Stimulated activated CD4-positive, alpha-beta T cell treated with anti-CD3 and anti-CD28 coated beads, TNF-alpha, amount 100 ng/mL, for 24 hours (primary cell): ENCODE data around the gene BCL2A1.
"Not testable (repeated sequence)": the region's sequence is repeated elsewhere in the genome, so short reads cannot be mapped to it uniquely, and the experiment has no call there.

Experiments used
- DNase-seq, 3 experiments: peaks; one replicate each; pipeline ENCODE4 v3.0.0-alpha.2; 2020; ENCODE audit warnings: low read depth in 3 of 3

The BCL2A1 gene

DNA sequence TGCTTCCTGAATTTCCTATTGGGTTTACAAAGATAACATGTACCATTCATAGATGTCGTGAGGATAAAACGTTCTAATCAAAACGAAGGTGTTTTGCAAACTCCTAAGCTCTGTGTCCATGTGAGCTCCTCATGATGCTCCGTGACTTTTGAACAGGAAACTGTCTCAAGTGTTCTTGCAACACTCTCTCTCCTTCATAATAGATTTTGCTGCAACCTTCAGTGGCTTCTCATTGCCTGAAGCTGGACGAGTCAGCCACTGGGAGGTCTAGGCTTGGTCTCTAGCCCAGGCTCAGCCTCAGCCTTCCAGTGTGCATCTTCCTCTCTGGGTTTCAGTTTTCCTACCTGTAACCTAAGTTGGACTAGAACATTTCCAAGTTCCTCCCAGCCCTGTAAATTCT, 18.7 kb upstream of the BCL2A1 start:
- no peak for DNase-seq

DNA sequence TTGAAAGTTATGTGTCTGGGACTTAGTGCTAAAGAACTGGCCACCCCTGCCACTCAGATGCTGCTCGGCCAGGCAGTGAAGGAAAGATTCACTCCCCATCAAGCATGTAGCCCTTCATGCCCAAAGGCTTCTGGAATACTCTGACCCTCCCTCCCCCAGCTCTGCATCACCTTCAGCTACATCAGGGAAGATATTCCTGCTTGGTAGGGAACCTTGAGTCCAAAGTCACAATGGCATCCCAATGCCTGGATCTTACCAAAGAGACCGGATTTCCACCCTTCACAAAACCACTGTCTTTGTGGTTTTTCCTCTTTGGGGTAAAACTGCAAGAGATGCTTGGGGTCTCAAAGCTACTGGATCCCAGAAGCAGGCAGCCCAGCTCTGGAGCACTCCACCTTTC, 18.2 kb upstream of the BCL2A1 start:
- DNase-seq = no peak

DNA sequence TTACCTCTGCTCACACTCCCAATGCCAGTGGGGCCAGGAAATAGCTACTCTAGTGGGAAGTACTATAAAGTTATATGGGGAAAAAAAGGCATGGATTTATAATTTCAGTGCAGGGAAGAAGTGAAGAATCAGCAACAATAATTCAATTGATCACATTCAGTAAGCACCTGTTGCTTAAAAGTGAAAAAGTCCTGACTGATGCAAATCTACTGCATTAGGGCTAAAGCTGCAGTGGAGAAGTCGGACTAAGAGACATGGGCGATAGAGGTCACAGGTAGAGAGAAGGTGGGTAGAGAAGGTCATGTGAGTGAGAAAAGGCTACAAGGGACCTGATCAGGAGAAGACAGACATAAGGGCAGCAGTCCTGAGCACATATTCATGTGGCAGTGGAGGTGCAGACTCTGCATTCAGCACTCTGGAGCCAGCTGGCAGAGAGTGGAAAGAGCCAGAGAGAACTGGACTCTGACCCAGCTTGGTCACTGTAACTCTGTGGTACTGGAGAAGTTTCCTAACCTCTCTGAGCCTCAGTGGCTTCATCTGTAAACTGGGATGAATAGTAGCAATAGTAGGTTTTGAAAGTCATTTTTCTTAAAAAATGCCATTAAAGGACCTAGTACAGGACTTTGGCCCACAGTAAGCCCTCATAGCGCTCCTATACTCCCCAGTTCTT, 17.6 kb upstream of the BCL2A1 start:
- DNase-seq = no peak

DNA sequence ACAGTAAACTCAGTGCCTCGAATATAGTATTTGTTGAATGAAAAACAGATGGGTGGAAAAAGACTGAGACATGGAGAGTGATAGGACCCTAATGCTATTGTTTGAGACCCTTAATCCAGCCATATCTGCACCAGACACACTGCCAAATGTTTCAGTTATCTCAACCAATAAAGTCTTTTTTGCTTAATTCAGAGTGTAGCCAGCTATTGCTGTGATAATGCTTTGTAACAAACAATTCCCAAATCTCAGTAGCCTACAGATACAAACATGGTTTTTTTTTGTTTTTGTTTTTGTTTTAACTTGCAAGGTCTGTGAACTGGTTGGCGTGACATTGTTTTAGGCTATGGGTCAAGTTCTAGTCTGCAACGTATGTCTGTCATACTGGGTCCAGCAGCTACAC, 17.0 kb upstream of the BCL2A1 start:
- no peak for DNase-seq

DNA sequence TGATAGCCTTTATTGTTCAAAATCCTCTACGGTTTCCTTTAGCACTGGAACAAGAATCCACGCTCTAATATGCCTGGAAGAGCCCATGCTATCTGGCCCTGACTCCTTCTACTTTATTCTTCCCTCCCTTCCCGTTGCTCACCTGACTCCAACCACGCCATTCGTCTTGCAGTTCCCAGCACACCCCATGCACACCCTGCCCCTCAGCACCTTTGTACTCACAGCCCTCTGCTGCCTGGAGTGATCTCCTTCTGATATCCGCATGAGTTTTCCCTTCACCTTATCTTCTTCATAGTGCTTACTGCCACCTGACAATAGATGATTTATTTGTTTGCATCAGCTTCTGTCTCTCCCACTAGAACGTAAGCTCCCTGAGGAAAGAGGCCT, 16.6 kb upstream of the BCL2A1 start:
- DNase-seq = no peak

DNA sequence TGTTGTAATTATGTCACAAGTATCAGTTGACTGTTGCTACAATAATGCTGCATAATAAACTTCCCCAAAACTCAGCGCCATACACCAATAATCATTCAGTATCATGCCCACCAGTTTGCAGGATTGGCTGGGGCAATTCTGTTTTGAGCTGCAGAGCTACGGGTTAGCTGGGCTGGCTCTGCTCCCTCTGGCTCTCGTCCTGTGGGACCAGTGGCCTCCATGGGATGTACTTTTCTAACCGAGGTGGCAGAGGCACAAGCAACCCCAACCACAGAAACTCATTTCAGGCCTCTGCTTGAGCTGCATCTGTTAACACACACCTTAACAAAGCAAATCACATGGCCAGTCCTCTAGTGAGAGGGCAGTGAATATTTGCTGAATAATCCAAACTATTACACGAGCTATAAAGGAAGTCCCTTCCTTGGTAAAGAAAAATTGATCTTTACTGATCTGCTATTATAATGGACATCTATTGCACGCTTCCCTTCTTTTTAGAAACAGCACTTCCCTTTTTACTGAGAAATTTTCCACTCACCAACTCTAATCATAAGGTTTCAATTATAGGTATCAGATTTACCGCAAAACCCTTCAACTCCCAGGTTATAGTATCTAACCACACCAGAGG, 10.9 kb upstream of the BCL2A1 start:
- no peak for DNase-seq

DNA sequence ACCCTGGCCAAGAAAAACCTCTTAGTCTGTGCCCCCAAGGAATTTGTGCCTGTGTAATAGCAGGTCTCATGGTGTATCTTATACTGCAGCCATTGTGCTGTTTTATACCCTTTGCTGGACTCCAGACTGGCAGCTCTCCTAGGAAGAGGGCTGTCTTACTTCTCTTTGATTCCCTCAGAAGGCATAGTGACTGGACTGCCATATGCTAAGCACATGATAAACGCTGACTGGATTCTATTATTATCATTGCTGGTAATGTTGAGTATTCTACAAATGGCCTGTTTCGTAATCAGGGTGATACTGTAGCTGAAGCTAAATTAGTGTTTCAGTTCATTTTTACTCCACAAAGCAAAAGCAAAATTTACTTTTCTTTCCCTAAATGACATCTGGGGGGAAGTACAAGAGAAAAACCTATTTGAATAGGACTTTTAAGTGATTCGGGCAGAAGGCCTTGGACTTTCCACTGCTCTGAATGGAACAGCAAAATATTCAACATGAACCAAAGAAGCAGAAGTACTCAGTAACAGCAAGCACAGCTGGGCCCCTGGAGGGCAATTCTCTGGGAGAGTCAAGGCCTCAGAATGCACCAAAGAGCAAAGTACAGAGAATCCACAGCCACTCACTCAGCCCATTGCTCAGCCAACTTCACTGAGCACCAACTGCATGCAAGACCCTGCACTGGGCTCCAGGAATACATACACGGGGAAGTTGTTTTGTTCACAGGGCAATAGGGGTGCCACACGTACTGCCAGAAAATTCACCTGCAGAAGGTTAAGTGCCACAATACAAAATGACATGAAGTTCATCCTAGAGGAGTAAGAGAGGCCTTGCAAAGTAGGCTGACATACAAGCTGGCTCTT, 7.9 kb upstream of the BCL2A1 start:
- peak in 1 of 3 experiments; percentile 20 for DNase-seq

DNA sequence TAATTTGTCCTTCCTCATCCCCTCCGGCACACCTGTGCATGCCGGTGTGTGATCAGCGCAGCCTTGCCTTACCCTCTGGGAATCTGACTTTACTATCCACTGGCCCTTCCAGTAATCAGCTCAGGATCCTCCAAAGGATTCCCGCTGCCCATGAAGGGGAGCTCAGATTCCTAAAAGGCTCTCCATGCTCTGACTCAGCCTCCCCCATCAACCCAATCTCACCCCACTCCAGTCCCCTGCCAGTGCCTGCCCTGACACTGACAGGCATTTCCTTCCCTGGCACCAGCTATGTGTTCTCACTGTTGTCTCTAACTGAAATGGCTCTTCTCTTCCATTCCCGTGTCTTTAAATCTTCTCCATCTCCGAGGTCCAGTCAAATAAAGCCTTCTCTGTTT, 7.3 kb upstream of the BCL2A1 start:
- no peak for DNase-seq

DNA sequence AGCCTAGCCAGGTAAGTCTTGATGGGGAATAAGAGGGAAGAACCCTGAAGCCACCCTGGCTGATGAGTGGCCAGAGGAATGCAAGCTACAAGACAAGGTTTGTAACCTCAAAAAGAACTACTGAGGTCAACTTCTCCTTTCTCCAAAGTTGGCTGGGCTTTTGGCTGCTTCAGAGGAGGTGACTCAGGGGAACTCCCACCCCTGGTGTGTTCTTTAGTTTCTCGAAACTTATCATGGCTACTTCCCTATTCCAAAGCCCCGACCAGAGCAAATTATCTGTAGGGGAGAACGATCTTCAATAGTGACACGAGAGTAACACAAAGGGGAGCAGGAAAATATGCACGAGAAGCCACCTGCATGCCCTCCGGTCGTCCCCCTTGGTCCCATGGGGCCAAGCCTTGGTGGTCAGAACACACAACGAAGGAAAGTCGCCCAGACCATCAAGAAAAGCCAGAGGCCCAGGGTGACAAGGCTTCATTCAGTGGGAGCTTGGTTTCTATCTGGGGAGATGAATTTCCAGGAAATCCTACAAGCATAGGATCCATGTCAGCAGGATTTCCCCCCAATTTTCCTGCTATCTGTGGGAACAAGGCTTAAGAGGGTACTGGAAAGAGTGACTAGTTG, 6.5 kb upstream of the BCL2A1 start:
- no peak for DNase-seq

DNA sequence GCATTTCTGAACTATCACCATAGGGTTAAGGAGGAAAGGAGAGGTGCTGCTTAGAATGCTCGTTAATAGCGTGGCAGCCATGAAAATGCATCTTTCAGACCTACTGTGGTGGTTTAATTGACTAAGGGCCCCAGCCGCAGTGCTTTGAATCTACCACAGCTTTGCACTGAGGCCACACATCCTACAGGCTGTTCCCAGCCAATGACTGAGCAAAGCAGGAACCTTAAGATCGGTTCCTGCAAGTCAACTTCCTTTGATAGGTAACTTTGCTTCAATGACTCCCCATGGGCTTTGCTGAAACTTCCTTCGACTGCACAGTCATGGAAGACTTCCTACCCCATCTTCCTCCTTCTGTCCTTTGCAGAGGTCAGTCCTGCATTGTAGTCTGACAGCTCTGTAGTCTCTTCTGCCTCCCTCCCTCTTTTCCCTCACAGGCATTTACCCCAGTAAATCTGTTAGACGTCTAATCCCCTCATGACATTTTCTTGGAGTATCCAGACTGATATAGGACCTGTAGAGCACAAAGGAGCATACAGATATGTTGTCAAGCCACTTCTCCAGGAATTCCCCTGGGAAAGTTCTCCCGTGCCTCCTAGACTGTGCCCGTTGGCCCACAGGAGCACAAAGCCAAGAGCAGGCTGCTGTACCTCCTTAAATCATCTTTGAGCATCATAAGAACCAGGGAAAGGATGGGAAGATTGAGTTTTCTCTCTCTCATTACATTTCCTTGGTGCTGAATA, 2.6 kb upstream of the BCL2A1 start:
- DNase-seq = peak in 1 of 3 experiments; percentile 57

DNA sequence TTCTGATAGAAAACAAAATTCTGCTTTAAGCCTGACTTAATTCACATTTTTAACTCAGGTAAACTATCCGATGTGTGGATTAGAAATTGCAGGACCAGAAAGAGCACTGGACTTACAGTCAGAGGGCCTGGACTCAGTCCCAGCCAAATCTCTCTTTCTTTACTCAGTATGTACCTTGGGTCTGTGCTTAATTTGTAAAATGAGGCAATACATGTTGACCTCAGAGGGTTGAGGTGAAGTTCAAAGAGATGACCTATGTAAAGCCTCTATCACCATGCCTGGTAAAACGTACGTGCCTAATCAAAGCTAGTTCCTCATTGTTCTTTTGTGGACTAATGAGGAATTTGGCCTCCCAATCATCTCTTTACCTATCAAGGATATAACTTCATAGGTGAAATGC, 1.9 kb upstream of the BCL2A1 start:
- DNase-seq = no peak

DNA sequence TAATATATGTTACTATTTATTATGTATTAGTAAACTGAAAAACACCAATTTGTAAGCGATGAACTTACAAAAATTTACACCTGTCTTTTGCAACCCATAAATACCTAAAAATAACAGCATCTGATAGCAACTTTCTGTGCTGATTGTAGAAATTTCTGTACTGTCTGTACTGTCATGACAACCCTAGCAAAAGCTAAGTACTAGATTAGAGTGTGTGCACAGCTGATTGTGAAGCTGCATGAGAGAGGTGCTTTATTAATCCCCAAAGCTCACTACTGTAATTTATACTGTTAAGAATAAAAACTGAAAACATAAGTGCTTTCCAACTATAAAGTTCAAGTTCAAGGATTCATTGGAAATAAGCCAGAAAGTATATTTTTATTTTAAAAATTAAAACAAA, 815 bp downstream of the BCL2A1 start:
- DNase-seq = no peak

DNA sequence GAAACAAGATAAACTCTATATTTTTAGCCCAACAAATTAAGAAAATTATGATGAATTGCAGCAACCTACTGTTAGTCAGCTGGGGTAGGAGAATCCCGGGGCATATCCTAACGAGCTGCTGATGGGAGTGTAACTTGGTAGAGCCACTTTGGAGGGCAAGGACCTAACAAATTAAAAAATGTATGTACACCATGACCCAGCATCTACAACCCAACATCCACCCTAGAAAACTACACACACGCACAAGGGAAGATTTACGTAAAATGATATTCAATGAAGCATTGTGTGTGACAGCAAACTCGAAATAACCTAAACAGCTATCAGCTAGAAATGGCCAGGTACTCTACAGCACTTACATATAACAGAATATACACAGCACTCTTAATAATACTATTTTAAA, 1.9 kb downstream of the BCL2A1 start:
- no peak for DNase-seq

DNA sequence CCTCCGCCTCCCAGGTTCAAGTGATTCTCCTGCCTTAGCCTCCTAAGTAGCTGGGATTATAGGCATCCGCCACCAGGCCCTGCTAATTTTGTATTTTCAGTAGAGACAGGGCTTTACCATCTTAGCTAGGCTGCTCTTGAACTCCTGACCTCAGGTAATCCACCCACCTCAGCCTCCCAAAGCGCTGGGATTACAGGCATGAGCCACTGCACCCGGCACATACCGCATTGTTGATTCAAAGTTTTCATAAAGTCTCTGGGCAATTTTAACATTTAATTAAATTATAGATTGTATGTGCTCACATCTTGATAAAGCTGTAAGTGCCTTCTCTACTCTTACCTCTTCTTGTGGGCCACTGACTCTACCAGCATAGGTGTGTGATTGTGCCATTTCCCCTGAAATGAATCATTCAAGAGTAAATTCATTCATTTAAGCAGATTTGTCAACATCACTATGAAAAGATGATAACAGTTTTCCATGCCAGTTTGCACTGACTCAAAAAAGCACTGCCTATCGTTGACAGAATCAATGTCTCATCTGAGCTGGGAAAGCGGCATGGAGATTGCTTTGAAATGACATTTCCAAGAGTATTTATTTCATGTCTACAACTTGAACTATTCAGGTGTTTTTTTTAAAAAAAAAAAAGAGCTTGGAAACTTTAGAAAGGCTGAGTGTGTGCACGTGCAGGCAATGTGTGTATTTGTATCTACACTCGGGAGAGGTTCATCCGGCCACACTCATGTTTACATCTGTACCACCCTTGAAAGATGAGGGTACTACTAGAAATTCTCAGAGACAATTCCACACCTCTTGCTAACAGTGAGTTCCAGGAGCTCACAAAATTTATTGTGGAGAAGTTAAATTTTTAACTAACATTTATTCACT, 3.5 kb downstream of the BCL2A1 start:
- DNase-seq = peak in 2 of 3 experiments; percentile 11 to 52

DNA sequence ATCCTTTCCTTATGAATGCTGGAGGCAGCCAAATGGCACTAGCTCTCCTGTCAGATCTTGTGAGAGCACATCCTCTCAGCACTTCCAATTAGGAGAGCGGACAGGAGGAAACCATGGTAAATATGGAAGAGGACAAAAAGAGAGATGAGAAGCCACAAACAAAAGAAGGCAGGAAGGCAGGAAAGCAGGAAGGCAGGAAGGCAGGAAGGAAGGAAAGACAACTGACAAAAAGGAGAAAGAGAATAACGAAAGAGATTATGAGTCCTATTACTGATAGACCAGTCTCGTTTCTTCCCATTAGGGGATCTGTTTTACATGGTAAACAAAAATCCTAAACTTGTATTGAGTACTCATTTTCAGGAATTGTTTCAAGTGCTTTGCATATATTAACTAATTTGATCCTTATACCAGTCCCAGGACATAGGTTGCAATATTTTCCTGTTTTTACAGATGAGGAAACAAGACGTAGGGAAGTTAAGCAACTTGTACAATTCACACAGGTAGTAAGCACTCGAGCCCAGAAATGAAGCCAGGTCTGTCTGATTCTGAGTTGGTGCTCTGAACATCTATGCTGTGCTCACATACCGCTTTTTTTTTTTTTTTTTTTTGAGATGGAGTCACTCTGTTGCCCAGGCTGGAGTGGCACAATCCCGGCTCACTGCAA, 4.2 kb downstream of the BCL2A1 start:
- DNase-seq = no peak

DNA sequence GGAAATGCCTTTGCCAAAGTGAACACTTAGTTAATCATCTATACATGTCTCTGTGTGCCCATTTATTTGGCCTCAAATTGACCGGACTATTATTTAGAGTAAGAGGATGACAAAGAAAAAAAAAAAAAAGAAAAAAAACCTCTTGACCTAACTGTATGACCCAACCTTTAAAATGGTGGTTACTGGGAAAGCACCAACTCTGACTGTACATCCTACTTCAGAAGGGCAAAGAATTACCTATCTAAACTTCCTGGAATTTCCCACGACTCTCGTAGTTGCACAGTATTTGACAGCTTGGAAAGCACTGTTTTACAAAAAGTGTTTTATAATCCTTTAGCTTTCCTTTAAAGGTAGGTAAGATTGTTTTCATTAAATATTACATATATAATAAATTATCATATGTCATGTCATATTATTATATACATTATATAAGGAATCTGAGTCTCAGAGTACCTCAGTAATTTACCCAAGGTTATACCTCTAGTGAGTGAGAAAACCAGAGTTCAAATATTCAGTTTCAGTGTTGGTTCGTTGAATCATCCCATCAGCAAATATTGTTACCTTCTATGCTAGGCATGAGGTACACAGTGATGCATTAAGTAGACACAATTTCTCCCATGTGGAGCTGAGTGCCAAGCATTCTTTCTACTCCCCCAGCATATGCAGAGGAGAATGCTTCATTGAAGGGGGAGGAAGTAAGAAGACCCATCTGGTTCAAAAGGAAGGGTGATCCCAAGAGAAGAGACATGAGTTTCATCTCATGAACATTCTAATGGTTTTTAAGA, 5.0 kb downstream of the BCL2A1 start:
- no peak for DNase-seq

DNA sequence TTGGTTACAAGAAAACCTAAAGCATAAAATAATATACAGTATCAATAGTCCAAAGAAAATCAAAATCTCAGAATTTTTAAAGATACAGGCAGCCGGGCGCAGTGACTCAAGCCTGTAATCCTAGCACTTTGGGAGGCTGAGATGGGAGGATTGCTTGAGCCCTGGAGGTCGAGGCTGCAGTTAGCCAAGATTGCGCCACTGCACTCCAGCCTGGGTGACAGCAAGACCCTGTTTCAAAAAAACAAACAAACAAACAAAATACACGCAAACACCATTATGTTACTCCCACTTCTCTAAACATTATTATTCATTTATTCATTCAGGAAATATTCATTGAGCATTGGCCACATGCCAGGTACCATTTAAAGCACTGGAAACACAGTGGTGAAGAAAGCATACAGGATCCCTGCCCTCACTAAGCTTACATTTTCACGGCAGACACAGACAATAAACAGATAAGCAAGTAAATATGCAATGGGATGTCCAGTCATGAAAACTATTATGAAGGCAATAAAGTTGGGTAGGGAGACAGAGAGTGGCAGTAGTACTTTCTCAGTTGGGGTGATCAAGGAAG, 6.7 kb downstream of the BCL2A1 start:
- no peak for DNase-seq

DNA sequence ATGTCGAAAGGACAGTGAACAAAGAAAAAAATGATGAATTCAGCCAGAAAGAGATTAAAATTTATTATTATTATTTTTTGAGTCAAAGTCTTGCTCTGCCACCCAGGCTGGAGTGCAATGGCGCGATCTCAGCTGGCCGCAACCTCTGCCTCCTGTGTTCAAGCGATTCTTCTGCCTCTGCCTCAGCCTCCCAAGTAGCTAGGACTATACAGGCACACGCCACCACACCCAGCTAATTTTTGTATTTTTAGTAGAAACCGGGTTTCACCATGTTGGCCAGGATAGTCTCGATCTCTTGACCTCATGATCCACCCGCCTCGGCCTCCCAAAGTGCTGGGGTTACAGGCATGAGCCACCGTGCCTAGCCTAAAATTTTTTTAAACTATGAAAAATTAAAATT, 8.1 kb downstream of the BCL2A1 start:
- DNase-seq = not testable (repeated sequence)

DNA sequence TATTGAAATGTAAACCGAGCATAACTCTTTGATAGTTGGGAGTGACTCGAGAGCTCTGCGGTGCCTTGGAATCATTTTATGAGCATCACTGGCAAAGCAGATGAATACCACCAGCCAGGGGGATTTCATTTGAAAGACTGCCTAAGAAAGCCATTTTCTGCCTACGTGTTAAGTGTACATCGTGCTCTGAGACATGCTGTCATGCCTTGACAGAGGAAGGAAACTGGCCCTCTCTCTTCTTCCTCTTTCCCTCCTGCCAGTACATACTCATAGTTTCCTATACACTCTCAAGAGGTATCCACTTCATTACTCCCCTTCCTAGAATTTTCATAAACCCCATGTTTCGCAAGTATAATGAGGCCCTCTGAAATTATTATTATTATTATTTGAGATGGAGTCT, 8.8 kb downstream of the BCL2A1 start:
- DNase-seq = no peak
